Cardiac muscle cell (in vitro differentiated cells and primary cell): ENCODE measurements around the gene FNDC3A. TPM values are rescaled to one million over a fixed set of nuclear protein-coding genes. Genes with fewer than 3 reads are reported as not detected.

Source experiments
- DNase-seq, 2 donors: peaks; one replicate each; pipeline versions ENCODE4 v3.0.0 to v3.0.0-alpha.2; 2010 to 2017; ENCODE audit warnings: low read depth in 1 of 2, low spot score in 1 of 2
- H3K27ac ChIP-seq: fragments of 200-600 bp; sonication (generic); 2 replicates; pipeline ENCODE4 v1.5.1; 2016
- H3K27me3 ChIP-seq: fragments of 200-600 bp; sonication (generic); 2 replicates; pipeline ENCODE4 v1.6.0; 2016; ENCODE audit warnings: control low read depth
- H3K36me3 ChIP-seq: fragments of 200-600 bp; sonication (generic); 2 replicates; pipeline ENCODE4 v1.5.1; 2016; ENCODE audit warnings: control low read depth
- H3K4me1 ChIP-seq: fragments of 200-600 bp; sonication (generic); 2 replicates; pipeline ENCODE4 v1.8.1; 2017; ENCODE audit warnings: low read depth, mild to moderate bottlenecking, mixed run types
- H3K4me3 ChIP-seq: fragments of 200-600 bp; sonication (generic); 2 replicates; pipeline ENCODE4 v1.5.1; 2016; ENCODE audit warnings: mild to moderate bottlenecking
- H3K9me3 ChIP-seq: fragments of 200-600 bp; sonication (generic); 2 replicates; pipeline ENCODE4 v1.5.1; 2017; ENCODE audit warnings: low read depth, mild to moderate bottlenecking, control low read depth
- polyA plus RNA-seq: library from polyadenylated mRNA; unstranded; fragments of >200 nt; fragmentation: Nextera tagmentation; extraction: Ambion mirVana; gene quantifications from 2 replicates; pipeline ENCODE4 v1.2.1, GENCODE V29; 2016
- total RNA-seq: library from RNA; depleted of rRNA; stranded (reverse); fragments of >200 nt; gene quantifications from 2 replicates; pipeline ENCODE4 v1.2.3, GENCODE V29; 2016
- TF ChIP-seq, protein P1 (sequence below): IDR thresholded peaks from 2 replicates; pipeline ENCODE4 v1.5.1; 2012; ENCODE audit warnings: low read depth, mild to moderate bottlenecking, low read length

Gene FNDC3A
- total and polyA plus RNA-seq, 2 experiments from 2014 or later = 18.6 to 28.4 TPM

DNA sequence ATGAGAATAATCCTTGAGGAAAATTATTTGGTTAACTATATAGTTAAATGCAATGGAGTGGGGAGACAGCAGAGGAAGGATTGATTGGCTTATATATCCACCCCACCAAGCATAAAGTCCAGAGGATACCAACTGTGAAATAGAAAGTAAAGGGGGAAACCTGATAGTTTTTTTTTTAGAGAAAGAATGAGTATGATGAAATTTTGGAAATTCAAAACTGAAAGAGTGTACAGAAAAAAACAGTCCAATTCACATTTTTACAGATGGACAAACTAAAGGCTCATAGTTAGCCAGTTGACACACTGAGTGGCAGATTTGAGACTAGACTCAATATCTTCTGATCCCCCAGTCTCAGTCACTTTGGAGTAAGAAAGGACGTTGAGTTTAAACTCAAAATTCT lies 51.1 kb downstream of the FNDC3A start:
- no peaks in the 10 kb centered on the region for H3K9me3 ChIP-seq
- TF ChIP-seq, protein P1, sequence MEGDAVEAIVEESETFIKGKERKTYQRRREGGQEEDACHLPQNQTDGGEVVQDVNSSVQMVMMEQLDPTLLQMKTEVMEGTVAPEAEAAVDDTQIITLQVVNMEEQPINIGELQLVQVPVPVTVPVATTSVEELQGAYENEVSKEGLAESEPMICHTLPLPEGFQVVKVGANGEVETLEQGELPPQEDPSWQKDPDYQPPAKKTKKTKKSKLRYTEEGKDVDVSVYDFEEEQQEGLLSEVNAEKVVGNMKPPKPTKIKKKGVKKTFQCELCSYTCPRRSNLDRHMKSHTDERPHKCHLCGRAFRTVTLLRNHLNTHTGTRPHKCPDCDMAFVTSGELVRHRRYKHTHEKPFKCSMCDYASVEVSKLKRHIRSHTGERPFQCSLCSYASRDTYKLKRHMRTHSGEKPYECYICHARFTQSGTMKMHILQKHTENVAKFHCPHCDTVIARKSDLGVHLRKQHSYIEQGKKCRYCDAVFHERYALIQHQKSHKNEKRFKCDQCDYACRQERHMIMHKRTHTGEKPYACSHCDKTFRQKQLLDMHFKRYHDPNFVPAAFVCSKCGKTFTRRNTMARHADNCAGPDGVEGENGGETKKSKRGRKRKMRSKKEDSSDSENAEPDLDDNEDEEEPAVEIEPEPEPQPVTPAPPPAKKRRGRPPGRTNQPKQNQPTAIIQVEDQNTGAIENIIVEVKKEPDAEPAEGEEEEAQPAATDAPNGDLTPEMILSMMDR = no peak
- no peak overlapping the region for H3K4me3 ChIP-seq
- DNase-seq = no peak
- H3K36me3 ChIP-seq = no peaks in the 10 kb centered on the region
- no peaks in the 10 kb centered on the region for H3K27me3 ChIP-seq
- no peak overlapping the region for H3K27ac ChIP-seq
- H3K4me1 ChIP-seq = no peaks in the 10 kb centered on the region

DNA sequence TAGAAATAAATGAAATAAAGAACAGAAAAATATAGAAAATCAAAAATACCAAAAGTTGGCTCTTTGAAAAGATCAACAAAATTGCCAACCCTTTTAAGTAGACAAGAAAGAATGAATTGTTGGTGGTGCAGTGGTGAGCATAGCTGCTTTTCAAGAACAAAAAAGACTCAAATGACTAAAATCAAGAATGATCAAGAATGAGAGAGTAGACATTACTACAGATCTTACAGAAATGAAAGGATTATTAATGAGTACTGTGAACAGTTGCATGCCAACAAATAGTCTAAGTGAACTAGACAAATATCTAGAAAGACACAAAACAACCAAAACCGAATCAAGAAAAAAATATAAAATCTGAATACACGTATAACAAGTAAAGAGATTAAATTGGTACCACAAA lies 53.9 kb downstream of the FNDC3A start:
- no peaks in the 10 kb centered on the region for H3K9me3 ChIP-seq
- H3K4me3 ChIP-seq = no peak overlapping the region
- no peak overlapping the region for H3K27ac ChIP-seq
- H3K4me1 ChIP-seq = no peaks in the 10 kb centered on the region
- TF ChIP-seq, protein P1 = no peak
- H3K36me3 ChIP-seq = no peaks in the 10 kb centered on the region
- DNase-seq = no peak
- no peaks in the 10 kb centered on the region for H3K27me3 ChIP-seq

DNA sequence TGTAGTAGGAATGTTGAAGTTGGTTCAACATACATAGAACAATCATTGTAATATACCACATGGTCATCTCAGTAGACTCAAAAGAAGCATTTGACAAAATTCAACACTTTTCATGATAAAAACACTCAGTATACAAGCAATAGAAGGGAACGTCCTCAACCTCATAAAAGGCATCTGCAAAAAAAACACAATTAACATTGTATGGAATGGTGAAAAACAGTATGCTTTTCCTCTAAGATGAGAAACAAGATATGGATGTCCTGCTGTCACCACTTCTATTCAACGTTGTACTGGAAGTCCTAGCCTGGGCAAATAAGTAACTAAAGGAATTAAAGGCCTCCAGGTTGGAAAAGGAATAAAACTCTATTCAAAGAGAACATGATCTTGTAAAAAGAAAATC lies 54.5 kb downstream of the FNDC3A start:
- DNase-seq = no peak
- Histone ChIP-seq H3K27ac (no peak overlapping the region), H3K36me3 (no peaks in the 10 kb centered on the region), H3K9me3 (no peaks in the 10 kb centered on the region), H3K27me3 (no peaks in the 10 kb centered on the region), H3K4me3 (no peak overlapping the region), H3K4me1 (no peaks in the 10 kb centered on the region)
- TF ChIP-seq, protein P1 = no peak

DNA sequence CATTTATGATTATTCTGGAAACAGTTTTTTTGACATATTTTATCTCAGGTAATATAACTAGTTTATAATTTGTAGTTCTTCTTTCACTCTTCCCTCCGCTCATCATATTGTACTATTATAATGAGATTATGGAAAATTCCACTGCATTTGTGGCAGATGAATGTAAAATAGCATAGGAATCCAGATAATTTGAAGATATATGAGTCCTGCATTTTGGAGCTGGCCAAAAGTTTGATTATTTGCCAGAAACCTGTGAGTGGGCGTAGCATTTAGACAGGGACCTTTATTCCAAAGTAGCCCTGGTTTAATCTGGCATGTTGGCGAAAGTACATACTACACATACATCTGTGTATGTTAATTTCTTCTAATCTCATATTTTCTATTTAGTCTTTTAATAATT lies 65.2 kb downstream of the FNDC3A start:
- Histone ChIP-seq H3K27ac (no peak overlapping the region), H3K36me3 (no peaks in the 10 kb centered on the region), H3K4me3 (no peak overlapping the region), H3K27me3 (no peaks in the 10 kb centered on the region), H3K9me3 (no peaks in the 10 kb centered on the region), H3K4me1 (no peaks in the 10 kb centered on the region)
- TF ChIP-seq, protein P1 = no peak
- no peak for DNase-seq

DNA sequence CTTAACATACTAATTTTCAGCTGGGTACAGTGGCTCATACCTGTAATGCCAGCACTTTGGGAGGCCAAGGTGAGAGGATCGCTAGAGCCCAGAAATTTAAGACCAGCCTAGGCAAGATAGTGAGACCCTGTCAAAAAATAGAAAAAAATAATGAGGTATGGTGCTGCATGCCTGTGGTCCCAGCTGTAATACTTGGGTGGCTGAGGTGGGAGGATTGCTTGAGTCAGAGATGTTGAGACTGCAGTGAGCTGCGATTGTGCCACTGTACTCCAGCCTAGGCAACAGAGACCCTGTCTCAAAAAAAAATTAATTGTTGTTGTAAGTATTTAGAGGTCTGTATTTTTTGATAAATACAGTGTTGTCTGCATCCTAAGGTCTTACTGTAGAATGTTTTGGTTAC lies 66.8 kb downstream of the FNDC3A start:
- no peaks in the 10 kb centered on the region for H3K36me3 ChIP-seq
- TF ChIP-seq, protein P1 = no peak
- no peaks in the 10 kb centered on the region for H3K27me3 ChIP-seq
- H3K27ac ChIP-seq = no peak overlapping the region
- no peaks in the 10 kb centered on the region for H3K9me3 ChIP-seq
- DNase-seq = peak in 1 of 2 donors; percentile 54
- H3K4me1 ChIP-seq = no peaks in the 10 kb centered on the region
- H3K4me3 ChIP-seq = no peak overlapping the region

DNA sequence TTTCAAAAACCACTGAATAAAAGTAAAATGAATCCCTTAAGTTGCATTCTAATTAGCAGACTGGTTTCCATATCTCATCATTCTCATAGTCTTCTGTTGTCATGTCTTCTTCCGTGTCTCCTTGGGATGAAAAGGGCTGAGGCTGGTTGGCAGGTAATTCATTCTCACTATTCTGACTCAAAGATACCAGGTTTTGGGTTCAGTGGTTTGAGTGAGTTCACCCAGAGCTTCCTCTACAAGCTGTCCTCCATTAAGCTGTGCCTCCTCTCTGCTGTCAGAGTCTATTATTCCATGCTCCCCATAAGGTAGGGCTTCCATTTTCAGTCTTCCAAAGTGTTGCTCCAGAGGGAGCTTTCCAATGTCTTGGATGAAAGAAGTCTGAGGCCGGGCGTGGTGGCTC lies 68.3 kb downstream of the FNDC3A start:
- Histone ChIP-seq H3K36me3 (no peaks in the 10 kb centered on the region), H3K27ac (no peak overlapping the region), H3K9me3 (no peaks in the 10 kb centered on the region), H3K27me3 (no peaks in the 10 kb centered on the region), H3K4me3 (no peak overlapping the region), H3K4me1 (no peaks in the 10 kb centered on the region)
- TF ChIP-seq, protein P1 = no peak
- no peak for DNase-seq
